Testis (tissue), 3 donors: ENCODE results near the gene MOB3B. TPM values are rescaled to one million over a fixed set of nuclear protein-coding genes. Genes with fewer than 3 reads are reported as not detected.
A peak's percentile ranks its signal among the peaks of the same experiment; 100 is the strongest.

Experiments used
- DNase-seq: peaks from one replicate; pipeline ENCODE4 v3.0.0-alpha.2; 2019
- H3K27ac ChIP-seq, 2 donors: fragments of 200-600 bp; sonication (generic); one replicate each; pipeline ENCODE4 v1.5.1; 2019
- H3K27me3 ChIP-seq: fragments of 200-600 bp; sonication (generic); one replicate; pipeline ENCODE4 v1.5.1; 2019
- H3K36me3 ChIP-seq: fragments of 200-600 bp; sonication (generic); one replicate; pipeline ENCODE4 v1.5.1; 2017; ENCODE audit warnings: low read depth; ENCODE audit errors: missing control alignments
- H3K4me1 ChIP-seq: fragments of 200-600 bp; sonication (generic); one replicate; pipeline ENCODE4 v1.5.1; 2019
- H3K4me3 ChIP-seq, 2 donors: fragments of 200-600 bp; sonication (generic); one replicate each; pipeline ENCODE4 v1.5.1; 2017 to 2019
- H3K9me3 ChIP-seq: fragments of 200-600 bp; sonication (generic); one replicate; pipeline ENCODE4 v1.5.1; 2017
- POLR2A ChIP-seq: fragments of 450-650 bp; IDR thresholded peaks from one replicate; pipeline ENCODE4 v1.6.1; 2017; ENCODE audit warnings: antibody characterized with exemption, mild to moderate bottlenecking, moderate library complexity
- WGBS, 2 donors: methylation state at CpG; one replicate each; pipeline ENCODE4 v1.1.5; 2018; 5-methylcytosine and 5-hydroxymethylcytosine counted together
- intact Hi-C: fragments of 100-400 bp; cut with DNase I; formaldehyde crosslinking; loops from one replicate; pipeline ENCODE4 v1.15.1; 2023; ENCODE audit warnings: low total_unique reads
- polyA plus RNA-seq: library from polyadenylated mRNA; stranded (reverse); fragments of 350-450 nt; fragmentation: Illumina TruSeq; extraction: RNeasy Lipid Tissue Mini Kit (QIAGEN cat#74804); gene quantifications from one replicate; pipeline ENCODE4 v1.2.3, GENCODE V29; 2014; ENCODE audit warnings: low read depth, low replicate concordance; ENCODE audit not compliant: insufficient read depth
- total RNA-seq, 2 donors: library from RNA; depleted of rRNA; stranded (reverse); fragments of >200 nt; gene quantifications; one replicate each; pipeline ENCODE4 v1.2.3, GENCODE V29; 2016
- TF ChIP-seq, protein P1 (sequence below), 3 experiments: fragments of 450-650 bp in 2 of 3; fragments of 200-600 bp in 1 of 3; sonication (generic) in 1 of 3; IDR thresholded peaks; one replicate each; pipeline ENCODE4 v1.5.1; 2016 to 2019; ENCODE audit warnings: antibody characterized with exemption in 3 of 3, mild to moderate bottlenecking in 2 of 3, moderate library complexity in 1 of 3

MOB3B gene
- total and polyA plus RNA-seq, 3 donors from 2014 or later: 9.1 to 23.2 (median 17.5) TPM

DNA sequence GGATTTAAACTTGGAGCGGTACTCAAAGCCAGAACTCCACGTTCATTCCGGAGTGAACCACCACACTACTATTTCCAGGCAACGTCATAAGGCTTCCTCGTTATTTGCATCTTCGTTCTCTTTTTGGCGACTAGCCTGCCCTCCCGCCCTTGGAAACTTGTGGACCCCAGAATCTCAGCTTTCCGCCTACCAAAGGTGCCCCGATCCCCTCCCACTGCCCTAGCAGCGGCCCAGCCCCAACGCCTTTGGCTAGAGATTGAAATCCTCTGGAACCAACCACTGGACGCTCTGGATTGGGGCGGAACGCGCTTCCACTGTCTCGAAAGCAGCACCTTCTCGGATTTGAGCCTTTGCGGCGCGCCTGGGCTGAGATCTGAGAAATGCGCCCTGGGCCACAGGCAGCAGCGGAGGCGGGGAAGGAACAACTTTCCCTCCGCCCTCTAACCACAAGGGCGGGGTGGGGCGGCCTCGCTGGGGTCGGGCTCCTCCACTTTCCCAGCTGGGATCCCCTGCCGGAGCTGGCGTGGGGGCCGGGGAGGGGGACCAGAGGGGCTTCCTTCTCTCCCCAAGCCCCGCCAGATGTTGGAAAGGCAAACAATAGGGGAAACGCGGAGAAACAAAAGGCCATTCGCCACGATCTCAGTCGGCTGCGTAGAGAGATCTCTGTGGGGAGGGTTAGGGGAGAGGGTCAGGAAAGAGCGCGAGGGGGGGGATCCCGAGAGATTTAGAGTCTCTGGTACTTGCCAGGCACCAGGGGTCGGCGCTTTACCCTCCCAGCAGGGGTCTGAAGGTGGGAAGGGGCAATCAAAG, 1.3 kb downstream of the MOB3B start:
- WGBS, 2 donors: 1% methylated on average over 24 to 42 of the region's 44 CpGs
- H3K9me3 ChIP-seq: no peaks in the 10 kb centered on the region

DNA sequence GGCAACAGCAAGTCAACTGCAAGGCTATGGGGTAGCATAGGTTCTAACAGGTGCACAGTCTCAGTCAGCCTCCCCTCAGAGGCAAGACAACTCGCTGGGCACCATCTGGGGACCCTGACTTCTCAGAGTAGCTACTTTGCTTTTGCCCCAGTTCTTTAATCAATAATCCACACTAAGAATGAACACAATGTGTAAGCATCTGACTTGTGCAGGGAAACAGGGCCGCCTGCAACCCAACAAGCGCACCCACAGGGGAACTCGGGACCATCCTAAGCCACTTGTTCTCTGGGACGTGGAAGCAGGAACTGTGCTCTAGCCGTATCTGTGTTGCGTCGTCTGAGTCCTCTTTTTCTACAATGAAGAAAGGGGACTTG, 1.9 kb downstream of the MOB3B start:
- no peak for DNase-seq
- H3K9me3 ChIP-seq: no peaks in the 10 kb centered on the region
- intact Hi-C loops: loop anchor here (5.0 kb wide), 1 partner anchor 195 kb away; no protein-coding TSS in a partner anchor
- no peaks in the 10 kb centered on the region for H3K27me3 ChIP-seq
- 21 to 23% methylated on average over 4 to 8 of the region's 8 CpGs for WGBS, 2 donors
- peak overlapping the region; percentile 78 to 87 for H3K4me3 ChIP-seq
- no peaks in the 10 kb centered on the region for H3K36me3 ChIP-seq
- TF ChIP-seq, protein P1, sequence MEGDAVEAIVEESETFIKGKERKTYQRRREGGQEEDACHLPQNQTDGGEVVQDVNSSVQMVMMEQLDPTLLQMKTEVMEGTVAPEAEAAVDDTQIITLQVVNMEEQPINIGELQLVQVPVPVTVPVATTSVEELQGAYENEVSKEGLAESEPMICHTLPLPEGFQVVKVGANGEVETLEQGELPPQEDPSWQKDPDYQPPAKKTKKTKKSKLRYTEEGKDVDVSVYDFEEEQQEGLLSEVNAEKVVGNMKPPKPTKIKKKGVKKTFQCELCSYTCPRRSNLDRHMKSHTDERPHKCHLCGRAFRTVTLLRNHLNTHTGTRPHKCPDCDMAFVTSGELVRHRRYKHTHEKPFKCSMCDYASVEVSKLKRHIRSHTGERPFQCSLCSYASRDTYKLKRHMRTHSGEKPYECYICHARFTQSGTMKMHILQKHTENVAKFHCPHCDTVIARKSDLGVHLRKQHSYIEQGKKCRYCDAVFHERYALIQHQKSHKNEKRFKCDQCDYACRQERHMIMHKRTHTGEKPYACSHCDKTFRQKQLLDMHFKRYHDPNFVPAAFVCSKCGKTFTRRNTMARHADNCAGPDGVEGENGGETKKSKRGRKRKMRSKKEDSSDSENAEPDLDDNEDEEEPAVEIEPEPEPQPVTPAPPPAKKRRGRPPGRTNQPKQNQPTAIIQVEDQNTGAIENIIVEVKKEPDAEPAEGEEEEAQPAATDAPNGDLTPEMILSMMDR (IDR thresholded peaks at IDR 0.05): no peak
- no peak for TF ChIP-seq POLR2A
- peaks cover 6% of the 10 kb centered on the region for H3K4me1 ChIP-seq
- H3K27ac ChIP-seq: peak overlapping the region; percentile 89 to 96

More for the DNA sequence above, 1.3 kb downstream of the MOB3B start:
- H3K4me3 ChIP-seq: peak overlapping the region; percentile 78 to 87
- H3K27me3 ChIP-seq: no peaks in the 10 kb centered on the region
- intact Hi-C loops: loop anchor here (5.0 kb wide), 1 partner anchor 196 kb away; no protein-coding TSS in a partner anchor
- H3K36me3 ChIP-seq: no peaks in the 10 kb centered on the region
- peaks cover 6% of the 10 kb centered on the region for H3K4me1 ChIP-seq
- TF ChIP-seq POLR2A: no peak
- TF ChIP-seq, protein P1 (IDR thresholded peaks at IDR 0.05): no peak
- H3K27ac ChIP-seq: peak overlapping the region; percentile 89 to 96
- peak; percentile 89 for DNase-seq

DNA sequence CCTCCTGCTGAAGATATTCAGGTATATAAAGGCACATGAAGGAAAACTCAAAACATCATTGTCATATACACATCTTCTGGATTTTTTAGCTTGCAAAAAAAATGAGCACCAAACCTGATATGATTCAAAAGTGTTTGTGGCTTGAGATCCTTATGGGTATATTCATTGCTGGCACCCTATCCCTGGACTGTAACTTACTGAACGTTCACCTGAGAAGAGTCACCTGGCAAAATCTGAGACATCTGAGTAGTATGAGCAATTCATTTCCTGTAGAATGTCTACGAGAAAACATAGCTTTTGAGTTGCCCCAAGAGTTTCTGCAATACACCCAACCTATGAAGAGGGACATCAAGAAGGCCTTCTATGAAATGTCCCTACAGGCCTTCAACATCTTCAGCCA, 5.4 kb downstream of the MOB3B start, which contains the start of gene IFNK:
Gene IFNK, plus strand, starts transcription at position 55 of the 400 bp plus-strand sequence. Its CDS starts 47 bp downstream, at position 102.
- intact Hi-C loops: no loop called here

DNA sequence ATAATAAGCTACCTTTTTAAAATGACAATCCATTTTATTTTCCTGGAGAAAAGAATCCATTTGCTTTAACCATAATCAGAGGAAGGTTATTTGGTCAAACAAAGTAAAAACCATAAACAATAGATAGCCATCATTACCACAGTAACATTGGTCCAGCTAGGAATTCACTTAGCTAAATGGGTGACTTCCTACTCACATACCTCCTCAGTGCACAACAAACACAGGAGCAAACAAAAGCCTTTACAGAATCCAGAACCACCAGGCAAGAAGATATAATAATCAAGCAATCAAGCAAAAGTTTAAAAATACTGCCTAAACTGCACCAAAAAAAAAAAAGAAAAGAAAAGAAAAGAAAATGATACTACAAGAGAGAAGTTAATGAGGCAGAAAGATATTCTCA, 6.5 kb downstream of the MOB3B start:
- no peak for DNase-seq
- no peaks in the 10 kb centered on the region for H3K36me3 ChIP-seq
- intact Hi-C loops: no loop called here
- H3K4me3 ChIP-seq: no peak overlapping the region
- H3K27ac ChIP-seq: no peak overlapping the region
- H3K4me1 ChIP-seq: no peaks in the 10 kb centered on the region
- no peaks in the 10 kb centered on the region for H3K27me3 ChIP-seq
- TF ChIP-seq, protein P1 (IDR thresholded peaks at IDR 0.05): no peak
- no peak for TF ChIP-seq POLR2A
- no peaks in the 10 kb centered on the region for H3K9me3 ChIP-seq

More for the DNA sequence above, 5.4 kb downstream of the MOB3B start, which contains the start of gene IFNK:
- H3K27ac ChIP-seq: no peak within 1 kb of the TSS
- no peak within 1 kb of the TSS for H3K4me3 ChIP-seq
- H3K27me3 ChIP-seq: no peaks in the 10 kb centered on the region
- DNase-seq: no peak
- no peaks in the 10 kb centered on the region for H3K36me3 ChIP-seq
- WGBS, 2 donors: 95 to 97% methylated on average over 2 of the region's 2 CpGs
- H3K9me3 ChIP-seq: no peaks in the 10 kb centered on the region
- TF ChIP-seq, protein P1 (IDR thresholded peaks at IDR 0.05): no peak
- no peak for TF ChIP-seq POLR2A
- H3K4me1 ChIP-seq: no peaks in the 10 kb centered on the region
